DMS53 (cell line): ENCODE data around the gene HDAC8.
"Not testable (repeated sequence)": the region's sequence is repeated elsewhere in the genome, so short reads cannot be mapped to it uniquely, and the experiment has no call there.

Source experiments
- DNase-seq: peaks from one replicate; lab custom pipeline; 2025; lab: John Stamatoyannopoulos, UW

HDAC8 gene

DNA sequence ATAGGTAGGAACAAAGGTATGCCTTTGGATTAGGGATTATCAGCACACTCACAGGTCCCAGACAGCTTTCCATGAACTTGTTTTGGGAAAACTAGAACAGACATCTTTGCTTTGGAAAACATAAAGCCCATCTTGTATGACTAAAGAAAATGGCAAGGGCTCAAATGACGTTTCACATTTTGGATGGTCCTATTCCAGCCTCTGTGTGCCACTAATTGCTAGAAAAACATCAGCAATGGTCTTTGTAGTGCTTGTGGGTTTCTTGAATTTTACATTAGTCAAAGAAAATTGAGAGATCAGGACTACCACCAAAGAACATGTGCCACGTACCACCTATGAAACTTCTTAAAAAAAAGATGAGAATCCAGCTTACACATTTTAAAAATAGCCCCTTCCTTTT, 111.4 kb downstream of the HDAC8 start:
- no peak for DNase-seq

DNA sequence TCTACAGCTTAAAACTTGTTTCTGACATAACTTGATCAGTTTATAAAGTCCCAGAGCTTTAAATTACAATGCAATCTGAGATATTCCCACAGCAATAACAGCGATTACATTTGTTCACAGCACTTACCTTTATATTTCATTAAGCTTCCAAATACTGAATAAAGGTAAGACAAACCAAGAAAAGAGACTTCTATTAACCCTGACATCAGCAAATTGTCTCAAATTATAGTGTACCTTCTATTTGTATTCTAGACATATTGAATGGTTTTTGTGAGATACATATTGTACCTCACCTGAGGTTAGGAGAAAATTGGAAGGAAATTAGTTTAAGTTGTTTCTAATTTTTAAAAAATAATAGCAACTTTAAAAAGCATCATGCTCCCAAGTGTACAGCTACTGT, 111.9 kb downstream of the HDAC8 start:
- no peak for DNase-seq

DNA sequence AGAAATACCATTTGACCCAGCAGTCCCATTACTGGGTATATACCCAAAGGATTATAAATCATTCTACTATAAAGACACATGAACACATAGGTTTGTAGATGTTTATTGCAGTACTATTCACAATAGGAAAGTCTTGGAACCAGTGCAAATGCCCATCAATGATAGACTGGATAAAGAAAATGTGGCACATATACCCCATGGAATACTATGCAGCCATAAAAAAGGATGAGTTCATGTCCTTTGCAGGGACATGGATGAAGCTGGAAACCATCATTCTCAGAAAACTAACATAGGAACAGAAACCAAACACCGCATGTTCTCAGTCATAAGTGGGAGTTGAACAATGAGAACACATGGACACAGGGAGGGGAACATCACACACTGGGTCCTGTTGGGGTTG, 123.6 kb downstream of the HDAC8 start:
- not testable (repeated sequence) for DNase-seq

DNA sequence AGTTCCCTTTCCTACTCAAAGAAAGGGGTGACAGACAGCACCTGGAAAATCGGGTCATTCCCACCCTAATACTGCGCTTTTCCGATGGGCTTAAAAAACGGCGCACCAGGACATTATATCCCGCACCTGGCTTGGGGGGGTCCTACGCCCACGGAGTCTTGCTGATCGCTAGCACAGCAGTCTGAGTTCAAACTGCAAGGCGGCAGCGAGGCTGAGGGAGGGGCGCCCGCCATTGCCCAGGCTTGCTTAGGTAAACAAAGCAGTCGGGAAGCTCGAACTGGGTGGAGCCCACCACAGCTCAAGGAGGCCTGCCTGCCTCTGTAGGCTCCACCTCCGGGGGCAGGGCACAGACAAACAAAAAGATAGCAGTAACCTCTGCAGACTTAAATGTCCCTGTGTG, 131.9 kb downstream of the HDAC8 start:
- not testable (repeated sequence) for DNase-seq

DNA sequence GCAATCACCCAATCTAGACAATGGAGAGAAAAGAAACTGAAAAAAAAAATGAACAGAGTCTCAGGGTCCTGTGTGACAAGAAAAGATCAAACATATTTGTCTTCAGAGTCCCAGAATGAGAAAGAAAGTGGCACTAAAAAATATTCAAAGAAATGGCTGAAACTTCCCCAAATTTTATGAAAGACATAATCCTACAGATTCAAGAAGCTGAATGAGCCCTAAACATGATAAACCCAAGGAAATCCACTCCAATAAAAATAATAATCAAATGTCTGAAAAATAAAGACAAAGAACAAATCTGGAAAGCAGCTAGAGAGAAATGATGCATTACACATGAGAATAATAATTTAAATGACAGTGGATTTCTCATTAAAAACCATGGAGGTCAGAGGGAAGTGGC, 136.6 kb downstream of the HDAC8 start:
- no peak for DNase-seq

DNA sequence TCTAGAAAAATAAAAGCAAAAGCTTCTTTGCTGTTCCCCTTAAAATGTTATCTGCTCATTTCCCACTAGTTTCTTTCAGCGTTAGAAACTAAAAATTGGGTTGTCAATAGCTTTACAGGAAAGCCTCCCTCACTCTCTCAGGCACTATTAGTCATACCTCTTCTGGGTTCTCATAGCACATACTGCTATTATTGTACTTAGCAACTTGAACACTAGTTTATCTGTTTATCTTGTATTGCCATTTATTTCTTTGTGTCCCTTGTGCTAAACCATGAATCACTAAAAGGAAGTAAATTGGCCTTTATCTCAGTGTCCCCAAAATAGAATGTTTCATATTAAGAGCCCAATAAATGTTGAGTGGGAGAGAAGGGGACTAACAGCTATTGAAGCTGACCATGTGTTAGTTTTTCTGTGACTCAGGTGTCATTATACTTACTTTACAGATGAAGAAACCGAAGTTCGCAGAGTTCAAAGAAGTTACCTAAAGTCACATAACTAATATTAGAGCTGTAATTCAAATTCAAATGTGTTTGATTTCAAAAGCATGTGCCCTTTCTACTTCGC, 142.2 kb downstream of the HDAC8 start:
- DNase-seq = no peak

DNA sequence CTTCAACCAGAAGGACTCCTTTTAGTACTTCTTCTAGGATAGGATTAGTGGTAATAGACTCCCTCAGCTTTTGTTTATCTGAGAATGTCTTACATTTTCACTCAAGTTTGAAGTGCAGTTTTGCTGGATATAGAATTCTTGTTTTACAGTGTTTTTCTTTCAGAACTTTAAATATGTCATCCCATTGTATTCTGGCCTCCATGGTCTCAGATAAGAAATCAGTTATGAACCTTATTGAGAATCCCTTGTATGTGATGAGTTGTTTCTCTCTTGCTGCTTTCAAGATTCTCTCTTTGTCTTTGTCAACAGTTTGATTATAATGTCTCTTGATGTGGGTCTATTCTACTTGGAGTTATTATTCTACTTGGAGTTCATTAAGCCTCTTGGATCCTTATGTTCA, 150.8 kb downstream of the HDAC8 start:
- DNase-seq = no peak

DNA sequence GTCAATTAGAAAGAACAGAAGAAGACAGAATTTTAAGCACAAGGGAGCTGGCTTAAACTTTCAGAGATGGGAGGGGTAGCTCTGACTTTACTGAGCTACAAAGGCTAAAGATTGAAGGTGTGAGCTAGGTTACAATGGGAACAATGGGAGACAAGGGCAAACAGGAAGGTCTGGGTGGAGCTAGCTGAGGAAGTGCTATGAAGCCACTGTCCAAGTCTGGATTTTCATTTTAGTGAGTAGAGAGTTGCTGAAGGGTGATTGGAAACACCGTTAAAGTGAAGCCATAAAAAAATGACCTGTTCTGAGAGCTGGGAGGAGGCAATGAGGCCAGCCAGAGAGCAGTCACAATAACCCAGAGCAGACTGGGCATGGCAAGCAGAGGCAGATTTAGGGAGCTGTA, 162.7 kb downstream of the HDAC8 start:
- DNase-seq = no peak

DNA sequence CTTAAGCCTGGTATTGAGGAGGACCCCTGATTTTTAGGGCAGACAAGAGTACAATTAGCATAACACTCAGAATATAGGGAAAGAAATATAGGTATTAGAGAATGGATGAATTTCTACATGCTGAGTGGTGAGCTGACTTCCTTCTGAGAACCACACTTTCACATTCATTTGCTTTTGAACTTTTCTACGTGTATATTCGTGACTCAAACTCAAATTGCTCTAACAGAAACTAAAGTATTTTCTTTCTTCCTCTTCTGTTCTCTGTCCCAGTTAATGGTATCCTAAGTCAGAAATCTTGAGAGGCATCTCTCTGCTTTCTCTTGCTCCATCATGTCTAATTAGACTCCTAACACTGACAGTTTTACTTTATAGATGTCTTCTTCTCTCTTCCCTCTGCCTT, 163.8 kb downstream of the HDAC8 start:
- no peak for DNase-seq

DNA sequence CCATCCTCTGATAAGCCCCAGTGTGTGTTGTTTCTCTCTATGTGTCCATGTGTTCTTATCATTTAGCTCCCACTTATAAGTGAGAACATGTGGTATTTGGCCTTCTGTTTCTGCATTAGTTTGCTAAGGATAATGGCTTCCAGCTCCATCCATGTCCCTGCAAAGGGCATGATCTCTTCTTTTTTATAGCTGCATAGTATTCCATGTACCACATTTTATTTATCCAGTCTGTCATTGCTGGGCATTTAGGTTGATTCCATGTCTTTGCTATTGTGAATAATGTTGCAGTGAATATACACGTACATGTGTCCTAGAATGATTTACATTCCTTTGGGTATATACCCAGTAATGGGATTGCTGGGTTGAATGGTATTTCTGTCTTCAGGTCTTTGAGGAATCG, 167.5 kb downstream of the HDAC8 start:
- not testable (repeated sequence) for DNase-seq

DNA sequence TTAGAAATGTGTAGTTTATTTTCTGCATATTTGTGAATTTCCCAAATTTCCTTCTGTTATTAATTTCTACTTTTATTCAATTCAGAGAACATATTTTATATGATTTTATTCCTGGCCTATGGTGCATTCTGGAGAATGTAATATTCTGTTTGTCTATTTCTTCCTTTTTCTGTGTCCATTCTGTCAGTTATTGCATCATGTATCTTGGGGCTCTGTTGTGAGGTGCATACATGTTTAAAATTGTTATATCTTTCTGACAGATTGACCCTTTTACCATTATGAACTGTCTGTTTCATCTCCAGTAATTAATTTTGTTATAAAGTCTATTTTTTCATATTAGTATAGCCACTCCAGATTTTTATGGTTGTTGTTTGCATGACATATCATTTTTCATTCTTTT, 170.0 kb downstream of the HDAC8 start:
- no peak for DNase-seq

DNA sequence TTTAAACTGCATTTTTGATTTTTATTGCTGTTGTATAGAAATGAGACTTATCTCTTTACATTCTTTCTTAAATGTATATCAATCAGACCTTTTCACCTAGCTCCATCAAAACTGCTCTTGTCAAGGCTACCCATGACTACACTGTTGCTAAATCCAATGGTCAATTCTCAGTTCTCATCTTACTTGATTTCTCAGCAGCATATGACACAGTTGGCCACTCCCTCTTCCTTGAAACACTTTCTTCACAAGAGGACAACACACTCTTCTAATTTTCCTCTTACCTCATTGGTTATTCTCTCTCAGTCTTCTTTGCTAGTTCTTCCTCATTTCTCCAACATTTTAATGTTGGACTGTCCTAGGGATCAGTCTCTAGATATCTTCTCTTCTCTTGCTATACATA, 172.8 kb downstream of the HDAC8 start:
- DNase-seq = no peak

DNA sequence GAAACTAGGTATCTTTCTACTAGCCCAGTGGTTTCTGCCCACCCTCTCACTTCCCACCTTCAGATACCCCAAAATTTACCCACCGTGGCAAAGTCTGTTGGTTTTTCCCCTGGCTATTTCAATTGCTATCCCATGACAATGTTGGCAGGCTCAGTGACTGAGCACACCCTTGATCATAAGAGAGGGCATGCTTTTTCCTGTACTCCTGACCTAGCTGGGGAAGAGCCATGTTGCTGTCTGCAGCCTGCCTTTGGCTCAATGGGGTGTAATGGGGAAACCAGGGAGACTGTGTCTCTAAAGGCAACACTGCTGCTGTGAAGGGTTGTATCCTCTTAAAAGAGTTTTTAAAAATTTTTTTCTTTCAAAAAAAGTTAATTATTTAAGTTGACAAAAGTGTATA, 176.5 kb downstream of the HDAC8 start:
- DNase-seq = no peak

DNA sequence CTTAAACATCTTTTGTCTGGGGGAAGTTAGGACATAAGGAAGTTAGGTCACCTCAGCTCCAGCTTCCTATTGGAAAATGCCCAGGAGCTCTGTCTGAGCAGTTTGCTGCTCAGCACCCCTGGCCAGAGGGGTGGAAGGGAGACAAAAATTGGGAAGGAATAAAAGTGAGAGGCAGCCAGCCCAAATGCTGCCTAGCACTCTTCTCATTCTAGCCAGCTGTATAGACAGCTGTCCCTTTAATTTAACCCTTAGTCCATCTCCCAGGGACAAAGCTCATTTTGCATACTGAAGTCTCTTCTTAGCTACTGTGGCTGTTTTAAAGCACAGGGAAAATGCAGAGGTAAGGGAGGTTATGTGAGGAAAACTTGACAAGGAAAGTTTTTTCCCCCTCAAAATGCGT, 177.4 kb downstream of the HDAC8 start:
- DNase-seq = no peak

DNA sequence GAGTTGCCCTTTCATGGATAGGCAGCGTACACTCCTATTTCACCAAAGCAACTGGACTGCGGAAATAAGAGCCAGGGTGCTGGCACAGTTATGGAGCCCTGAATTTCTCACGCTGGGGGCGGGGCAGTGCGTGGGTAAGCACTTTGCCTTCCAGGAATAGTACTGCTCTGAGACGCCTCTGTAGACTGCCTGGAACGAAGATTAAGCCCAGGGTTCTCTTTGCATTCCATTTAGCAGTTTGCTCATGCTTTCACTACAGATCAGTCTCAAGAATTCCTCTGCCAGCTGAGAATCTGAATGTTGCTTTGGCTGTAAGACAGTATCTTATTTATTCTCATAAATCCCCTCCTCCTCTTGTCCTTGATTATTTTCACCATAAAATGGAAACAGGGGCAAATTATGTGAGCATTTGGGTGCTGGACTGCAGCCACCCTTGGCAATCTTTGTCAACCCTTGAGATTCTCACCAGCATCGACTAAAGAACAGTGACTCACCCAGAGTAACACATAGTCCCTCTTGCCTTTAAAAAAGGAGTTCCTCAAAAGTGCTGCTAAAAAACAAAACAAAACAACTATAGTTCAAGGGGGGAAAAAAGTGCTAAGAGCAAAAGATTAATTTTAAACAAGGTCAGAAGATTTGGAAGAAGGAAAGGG, 178.0 kb downstream of the HDAC8 start:
- no peak for DNase-seq

DNA sequence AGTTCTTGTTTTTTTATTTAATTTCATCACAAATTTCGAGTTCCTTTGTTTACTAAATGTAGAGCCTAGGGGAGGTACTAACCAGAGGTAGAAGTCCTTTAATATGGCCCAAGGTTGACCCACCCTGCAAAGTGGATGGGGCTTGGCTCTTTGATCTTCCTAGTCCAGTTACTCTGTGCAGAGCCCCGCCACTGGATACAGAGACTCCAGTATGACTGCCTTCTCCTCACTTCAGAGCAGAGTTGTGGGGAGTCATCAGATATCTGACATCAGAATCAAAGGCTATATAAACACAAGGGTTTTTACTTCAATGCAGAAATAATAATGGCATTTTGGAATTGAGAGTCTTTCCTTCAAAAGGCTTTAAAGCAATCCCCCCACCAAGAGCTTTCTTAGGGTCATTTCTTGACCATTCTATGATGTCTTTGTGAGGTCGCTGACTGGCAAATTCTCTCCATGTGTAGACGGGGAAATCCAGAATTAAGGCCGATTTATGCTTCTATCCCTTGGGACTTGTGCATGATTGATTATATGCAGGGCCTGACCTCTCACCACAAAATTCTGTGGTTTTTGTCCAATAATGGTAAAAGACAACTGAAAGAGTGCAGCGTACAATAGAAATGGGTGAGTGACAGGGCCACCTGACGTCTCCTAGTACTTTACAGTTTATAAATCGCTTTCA, 178.7 kb downstream of the HDAC8 start:
- DNase-seq = no peak

DNA sequence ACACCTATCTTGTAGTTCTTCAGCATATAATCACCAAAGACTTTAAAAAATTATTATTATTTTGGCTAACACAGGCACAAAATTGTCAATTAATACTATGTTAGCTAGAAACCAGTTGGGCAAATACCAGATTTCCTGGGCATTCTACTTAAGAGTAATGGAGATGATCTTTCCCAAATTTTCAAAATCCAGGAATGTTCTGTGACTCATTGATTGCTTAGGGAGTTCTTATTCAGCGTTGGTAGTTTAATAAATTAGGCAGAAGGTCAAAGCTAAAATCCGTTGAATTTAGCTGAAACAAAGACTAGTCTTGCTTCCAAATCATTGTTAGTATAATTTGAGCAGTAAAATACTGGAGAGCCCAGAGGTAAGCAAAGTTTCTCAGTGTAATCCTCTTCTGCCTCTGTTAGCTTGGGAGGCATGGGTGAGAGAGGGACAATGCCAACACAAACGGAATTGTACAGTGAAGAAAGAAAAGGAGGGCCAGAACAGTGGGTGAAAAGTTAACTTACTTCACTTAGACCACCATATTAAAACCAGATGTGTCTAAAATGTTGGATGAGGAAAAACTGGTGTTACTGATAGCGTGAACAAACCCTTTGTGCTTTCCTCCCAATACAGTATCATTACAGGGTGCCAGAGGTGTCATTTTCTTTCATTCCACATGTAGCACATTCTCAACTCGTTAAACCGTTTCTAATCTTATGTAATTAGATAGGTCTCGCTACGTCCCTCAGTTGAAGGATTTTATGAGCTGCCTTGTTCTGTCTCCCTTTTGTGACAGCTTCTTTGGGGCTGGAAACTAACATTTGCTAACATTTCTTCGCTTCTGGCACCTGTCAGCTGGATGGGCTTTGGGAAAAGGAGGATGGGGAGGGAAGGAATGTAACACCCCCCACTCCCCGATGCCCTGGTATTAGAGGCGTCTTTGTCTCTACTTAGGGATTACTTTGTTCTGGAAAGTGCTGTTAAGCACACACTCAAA, 179.5 kb downstream of the HDAC8 start:
- DNase-seq = no peak

DNA sequence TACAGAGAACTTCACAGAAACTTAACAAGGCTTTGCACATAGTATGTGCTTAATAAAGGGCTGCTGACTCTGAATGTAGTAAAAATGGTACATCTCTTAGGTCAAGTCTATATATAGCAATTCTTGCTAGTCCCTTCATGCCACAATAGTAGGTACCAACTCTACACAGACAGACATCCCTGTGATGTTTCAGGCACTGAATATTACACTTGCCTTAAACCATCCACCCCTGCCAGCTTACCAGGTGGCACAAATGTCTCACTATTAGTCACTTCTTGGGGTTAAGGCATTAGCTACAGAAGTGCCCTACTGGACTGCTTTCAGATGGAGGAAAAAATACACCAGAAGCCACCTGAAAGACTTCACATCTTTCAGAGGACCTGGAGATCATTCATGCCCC, 180.6 kb downstream of the HDAC8 start:
- no peak for DNase-seq

DNA sequence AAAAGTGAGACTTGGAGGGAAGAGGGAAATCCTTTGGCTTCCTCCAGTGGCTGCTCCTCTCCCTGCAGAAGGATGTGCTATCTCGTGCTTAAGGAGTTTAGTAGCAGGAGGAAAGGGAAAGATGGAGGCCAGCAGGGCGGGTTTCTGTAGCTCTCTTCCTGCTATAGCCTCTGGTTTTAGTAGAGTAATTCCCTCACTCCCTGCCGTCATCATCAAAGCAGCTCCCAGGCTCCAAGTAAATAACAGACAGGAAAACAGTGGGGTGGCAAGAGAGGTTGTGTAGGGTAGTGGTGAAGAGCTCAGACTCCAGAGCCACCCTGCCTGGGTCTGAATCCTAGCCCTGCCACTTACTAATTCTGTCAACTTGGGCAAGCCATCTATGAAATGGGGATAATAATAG, 185.4 kb downstream of the HDAC8 start:
- DNase-seq = no peak

DNA sequence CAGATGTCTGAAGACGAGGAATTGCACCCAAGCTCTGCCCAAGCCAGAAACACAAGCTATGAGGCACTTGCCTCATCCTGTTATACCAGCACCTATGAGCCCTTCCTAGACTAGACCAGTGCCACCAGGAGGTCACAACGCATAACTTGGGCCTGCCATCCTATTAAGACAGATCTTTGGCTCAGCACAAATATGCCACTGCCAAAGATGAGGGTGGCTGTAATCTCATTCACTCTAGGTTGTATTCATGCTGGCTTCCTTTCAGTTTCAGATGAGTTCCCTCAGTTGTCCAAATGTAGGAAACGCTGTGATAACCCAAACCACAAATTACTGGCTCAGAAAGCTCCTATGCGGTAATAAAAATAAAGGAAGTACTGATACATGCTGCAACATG, 190.4 kb downstream of the HDAC8 start:
- no peak for DNase-seq

DNA sequence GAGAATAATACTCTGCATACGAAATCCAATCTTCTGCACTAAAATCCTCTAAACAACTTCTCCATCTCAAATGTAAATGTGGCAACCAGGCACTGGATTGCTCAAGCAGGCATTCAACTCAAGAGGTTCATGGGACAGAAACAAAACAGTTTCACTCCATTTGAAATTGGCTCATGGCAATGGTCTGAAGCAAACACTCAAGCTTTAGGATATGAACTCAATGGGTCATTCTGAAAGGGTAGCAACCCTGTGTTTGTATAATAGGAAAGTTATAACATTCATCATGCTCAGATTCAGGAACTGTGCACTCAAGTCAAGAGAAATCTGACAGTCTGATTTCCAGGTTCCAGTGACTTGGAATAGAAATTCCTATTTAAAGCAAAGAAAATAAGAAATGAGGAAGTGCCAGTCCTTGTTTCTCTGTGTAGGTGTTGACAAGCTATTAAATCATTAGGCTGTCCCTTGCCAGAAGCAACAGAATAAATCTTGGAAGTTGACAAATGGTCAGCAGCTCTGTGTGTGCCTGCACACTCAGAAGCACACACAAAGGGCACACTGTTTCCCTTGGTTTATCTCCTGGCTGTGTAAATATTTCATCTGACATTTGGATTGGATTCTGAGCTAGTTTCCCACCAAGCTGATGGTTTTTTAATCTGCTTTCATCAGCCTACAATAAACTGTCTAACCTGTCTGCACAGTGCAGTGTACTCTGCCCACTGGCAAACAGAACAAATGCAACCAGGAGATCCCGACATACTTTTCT, 191.0 kb downstream of the HDAC8 start:
- DNase-seq = no peak

DNA sequence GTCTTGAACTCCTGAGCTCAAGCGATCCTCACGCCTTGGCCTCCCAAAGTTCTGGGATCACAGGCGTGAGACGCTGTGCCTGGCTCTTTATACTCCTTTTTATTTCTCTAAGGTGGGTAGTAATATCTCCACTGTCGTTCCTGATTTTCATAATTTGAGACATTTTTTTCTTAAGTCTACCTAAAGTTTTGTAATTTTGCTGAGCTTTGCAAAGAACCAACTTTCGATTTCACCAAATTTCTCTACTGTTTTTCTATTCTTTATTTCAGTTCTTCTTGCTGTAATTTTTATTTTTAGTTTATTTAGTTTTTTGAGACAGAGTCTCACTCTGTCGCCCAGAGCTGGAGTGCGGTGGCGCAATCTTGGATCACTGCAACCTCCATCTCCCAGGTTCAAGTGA, 196.5 kb downstream of the HDAC8 start:
- no peak for DNase-seq
